NK-92 (cell line): ENCODE results near the gene GPRIN1.

ENCODE experiments used
- DNase-seq: peaks from one replicate; lab custom pipeline; 2025; ENCODE audit not compliant: unreplicated experiment; lab: John Stamatoyannopoulos, UW

Gene GPRIN1

GRCh38 chr5:176643491-176644219 is 33.7 kb upstream of the GPRIN1 start:
- no peak for DNase-seq

- no peak for DNase-seq
Observed at GRCh38 chr5:176642675-176643490, 32.9 kb upstream of the GPRIN1 start.

DNA sequence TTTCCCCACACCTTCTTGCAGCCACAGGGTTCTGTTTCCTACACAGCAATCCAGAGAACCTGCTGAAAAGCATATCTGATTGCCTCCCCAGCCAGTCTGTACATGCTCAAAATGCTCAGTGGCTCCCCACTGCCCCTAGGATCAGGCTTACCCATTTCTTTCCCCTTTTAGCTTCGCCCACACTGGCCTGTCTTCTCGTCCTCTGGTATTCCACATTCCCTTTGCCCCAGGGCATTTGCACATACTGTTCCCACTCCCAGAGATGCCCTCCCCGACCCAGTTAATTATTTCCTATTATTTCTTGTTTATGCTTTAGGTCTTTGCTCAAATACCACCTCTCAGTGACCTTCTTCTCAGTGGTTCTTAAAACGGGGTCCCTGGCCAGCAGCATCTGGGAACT is 30.7 kb upstream of the GPRIN1 start:
- no peak for DNase-seq

GRCh38 chr5:176639981-176640380 is 30.0 kb upstream of the GPRIN1 start:
- DNase-seq: no peak

GRCh38 chr5:176639208-176639607 is 29.3 kb upstream of the GPRIN1 start:
- no peak for DNase-seq

- DNase-seq: no peak
Observed at GRCh38 chr5:176638437-176638836, 28.5 kb upstream of the GPRIN1 start.

GRCh38 chr5:176637556-176637955 is 27.6 kb upstream of the GPRIN1 start:
- DNase-seq: no peak

GRCh38 chr5:176636426-176636825 is 26.5 kb upstream of the GPRIN1 start:
- no peak for DNase-seq

DNA sequence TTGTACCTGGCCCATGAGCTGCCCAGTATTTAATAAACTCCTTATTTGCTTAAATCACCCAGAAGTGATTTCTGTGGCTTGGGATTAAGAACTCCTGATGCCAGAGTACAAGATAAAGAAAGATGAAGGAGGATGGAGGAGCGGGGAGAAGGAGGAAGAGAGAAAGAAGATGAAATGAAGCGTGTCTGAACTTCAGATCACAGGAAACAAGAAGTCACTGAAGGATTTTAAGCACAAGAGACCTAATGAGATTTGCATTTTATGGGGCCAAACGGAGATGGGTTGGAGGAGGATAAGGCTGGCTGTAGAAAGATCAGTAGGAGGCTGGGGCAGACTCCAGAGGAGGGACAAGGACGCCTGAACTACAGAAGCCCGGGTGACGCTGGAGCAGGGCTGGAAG is 23.6 kb upstream of the GPRIN1 start:
- DNase-seq: no peak

- DNase-seq: no peak
Observed at GRCh38 chr5:176632745-176633144, 22.8 kb upstream of the GPRIN1 start.

GRCh38 chr5:176631383-176632200 is 21.6 kb upstream of the GPRIN1 start:
- no peak for DNase-seq

DNA sequence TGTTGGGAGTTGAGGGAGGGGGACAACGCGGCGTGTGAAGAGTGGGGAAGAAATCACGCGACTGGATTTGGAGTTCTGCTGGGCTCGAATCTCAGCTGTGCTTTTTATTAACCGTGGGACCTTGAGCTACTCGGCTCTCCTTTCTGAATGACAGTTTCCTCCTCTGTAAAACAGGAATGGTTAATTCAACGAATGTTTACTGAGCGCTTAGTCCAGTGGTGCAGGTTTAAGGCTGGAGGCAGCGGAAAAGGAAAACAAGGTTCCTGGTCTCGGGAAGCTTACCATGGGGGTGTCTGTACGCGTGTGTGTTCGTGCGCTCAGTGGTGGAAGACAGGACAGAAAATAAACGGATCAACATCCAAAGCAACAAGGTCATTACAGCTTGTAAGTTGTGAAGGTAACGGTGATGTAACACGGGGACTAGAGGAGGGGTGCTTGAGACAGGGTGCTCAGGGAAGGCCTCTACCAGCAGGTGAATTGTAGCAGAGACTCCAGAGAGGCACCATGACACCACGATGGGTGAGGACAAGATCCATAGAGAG is 20.8 kb upstream of the GPRIN1 start:
- DNase-seq: no peak

DNA sequence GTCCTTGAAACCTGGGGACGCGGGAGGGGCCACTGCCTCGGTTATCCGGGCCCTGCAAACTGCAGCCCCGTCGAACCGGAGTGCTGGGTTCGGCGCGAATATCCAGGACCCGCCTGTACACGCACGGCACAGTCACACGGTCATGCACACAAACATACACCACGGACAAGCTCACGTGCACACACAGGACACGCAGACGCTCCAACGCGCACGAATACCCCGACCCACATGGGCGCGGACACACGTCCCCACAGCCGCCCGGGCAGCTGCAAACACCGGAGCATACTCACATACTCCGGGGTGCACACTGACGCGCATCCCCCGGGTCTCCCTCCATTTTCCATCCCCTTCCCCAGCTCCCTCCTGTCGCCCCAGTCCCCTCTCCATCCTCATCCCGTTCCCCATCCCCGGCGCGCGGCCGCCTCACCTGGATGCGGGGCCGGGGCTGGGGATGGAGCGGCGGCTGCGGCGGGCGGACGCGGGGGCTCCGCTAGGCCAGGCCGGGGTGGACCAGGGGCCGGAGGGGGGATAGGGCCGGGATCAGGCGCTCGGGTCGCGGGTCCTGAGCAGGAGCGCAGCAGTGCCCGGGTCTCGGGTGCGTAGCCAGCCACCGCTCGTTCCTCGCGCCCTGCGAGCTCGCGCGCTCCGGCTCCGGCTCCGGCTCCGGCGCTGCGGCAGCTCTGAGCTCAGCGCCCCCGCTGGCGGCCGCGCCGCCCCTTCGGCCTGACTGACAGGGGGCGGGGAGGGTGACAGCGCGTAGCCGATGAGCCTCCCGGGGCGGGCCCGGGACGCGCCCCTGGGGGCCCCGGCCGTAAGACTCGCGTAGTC is 20.1 kb upstream of the GPRIN1 start, which contains the start of the genes EIF4E1B and SNCB:
TSS of gene EIF4E1B (plus strand) at position 823 of the 828 bp plus-strand sequence. CDS start 12,113 bp downstream, outside the sequence.
TSS of gene SNCB (minus strand) at position 682 of the 828 bp plus-strand sequence. CDS start 880 bp downstream, outside the sequence.
- no peak for DNase-seq

DNA sequence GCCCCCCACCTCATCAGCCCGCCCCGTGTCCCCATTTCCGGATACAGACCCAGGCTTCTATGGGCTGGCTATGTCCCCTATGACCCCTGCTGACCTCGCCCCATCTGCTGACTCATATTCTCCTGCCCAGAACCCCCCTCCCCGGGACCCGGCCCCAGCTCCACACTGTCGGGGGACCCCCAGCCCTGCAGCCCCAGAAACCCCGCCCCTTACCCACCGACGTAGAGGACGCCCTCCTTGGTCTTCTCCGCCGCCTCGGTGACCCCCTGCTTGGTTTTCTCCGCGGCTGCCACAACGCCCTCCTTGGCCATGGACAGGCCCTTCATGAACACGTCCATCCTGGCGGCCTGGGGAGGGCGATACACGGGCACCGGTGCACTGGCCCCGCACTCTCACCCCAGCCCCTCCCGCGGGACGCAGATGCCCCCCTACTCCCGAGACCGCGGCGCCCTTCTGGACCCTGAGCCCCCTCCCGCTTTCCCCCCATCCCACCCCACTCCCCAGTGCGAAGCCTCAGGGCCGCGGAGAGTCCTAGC is 19.4 kb upstream of the GPRIN1 start:
- no peak for DNase-seq

DNA sequence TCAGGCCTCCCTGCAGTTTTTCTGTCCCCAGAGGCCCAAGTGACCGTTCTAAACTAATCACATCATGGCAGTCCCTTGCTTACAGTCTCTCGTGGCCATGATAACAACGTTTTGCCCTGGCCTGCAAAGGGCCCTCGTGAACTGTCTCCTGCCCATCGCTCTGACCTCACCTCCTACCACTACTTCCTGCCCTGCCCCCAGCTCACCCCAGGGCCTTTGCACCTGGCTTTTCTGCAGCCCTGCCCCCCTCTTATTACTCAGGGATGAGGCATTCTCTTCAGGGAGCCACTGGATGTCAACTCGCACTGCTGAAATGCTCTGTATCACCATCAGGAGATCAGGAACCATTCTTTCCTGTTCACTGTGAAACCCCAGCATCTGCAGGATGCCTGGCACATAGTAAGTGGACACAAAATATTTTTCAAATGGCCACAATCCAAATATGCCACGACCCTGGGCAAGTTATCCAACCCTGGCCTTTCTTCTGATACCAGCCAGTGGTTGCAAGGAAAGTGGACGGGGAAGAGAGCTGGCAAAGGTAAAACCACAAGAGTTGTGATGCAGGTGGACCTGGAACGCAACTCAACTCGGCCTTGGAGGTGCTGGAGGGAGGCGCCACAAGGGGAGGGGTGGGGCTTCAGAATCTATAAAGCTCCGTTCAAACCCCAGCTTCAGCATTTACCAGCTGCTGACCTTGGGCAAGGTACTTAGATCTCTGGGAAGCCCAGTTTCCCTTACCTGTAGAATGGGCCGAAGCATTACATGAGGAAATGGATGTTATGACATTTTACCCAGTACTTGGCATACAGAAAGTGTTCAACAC is 18.7 kb upstream of the GPRIN1 start:
- no peak for DNase-seq

DNA sequence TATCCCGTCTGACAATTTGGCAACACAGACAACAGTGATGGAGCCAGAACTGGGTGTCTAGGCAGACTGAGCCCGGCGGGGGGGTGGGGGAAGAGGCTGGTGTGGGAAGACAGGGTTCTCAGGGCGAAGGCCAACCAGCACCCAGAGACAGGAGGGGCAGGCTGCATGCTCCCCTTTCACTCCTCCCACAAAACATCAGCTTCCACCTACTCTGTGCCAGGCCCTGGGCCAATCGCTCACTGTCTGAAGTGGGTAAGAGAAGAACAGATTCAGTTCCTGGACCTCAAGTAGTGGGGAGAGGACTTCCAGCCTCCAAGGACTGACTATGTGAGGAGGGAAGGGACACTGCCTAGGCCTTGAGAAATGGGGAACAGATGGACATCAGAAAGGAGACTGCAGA is 17.6 kb upstream of the GPRIN1 start:
- no peak for DNase-seq

DNA sequence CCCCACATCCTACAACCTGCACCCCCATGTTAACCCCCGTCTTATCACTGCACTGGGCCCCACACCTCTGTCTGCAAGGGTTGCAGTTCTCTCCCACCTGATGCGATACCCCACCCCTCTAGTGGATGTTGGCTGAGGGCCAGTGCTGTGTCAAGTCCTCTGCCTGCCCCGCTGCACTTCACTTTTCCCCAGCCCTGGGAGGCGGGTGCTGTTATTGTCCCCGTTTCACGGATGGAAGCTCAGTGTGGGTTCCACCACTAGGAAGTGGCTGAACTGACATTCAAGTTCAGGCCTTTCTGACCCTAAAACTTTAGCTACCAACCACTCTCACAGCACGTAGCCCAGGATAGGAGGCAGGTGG is 16.9 kb upstream of the GPRIN1 start:
- no peak for DNase-seq

- DNase-seq: no peak
Observed at GRCh38 chr5:176625966-176626875, 16.3 kb upstream of the GPRIN1 start.
